IPS-20b (cell line): ENCODE measurements around the gene MICAL3.

Experiments
- H3K27ac ChIP-seq: one replicate; pipeline ENCODE4 v1.5.1; 2013; ENCODE audit warnings: low read length
- H3K27me3 ChIP-seq: 2 replicates; pipeline ENCODE4 v1.6.1; 2013; ENCODE audit warnings: mild to moderate bottlenecking, low read length, inconsistent platforms; ENCODE audit not compliant: insufficient read depth
- H3K36me3 ChIP-seq: 2 replicates; pipeline ENCODE4 v1.6.1; 2013; ENCODE audit warnings: low read depth, mild to moderate bottlenecking, inconsistent platforms, low read length, moderate library complexity; ENCODE audit not compliant: insufficient read depth
- H3K4me1 ChIP-seq: 2 replicates; pipeline ENCODE4 v1.6.1; 2013; ENCODE audit warnings: mild to moderate bottlenecking, control low read depth, inconsistent platforms, low read length, moderate library complexity; ENCODE audit not compliant: insufficient read depth
- H3K4me3 ChIP-seq: 2 replicates; pipeline ENCODE4 v1.5.1; 2013; ENCODE audit warnings: mild to moderate bottlenecking, low read length, inconsistent platforms
- H3K9ac ChIP-seq: 2 replicates; pipeline ENCODE4 v1.6.1; 2013; ENCODE audit warnings: low read depth, mild to moderate bottlenecking, inconsistent platforms, low read length, moderate library complexity
- H3K9me3 ChIP-seq: 2 replicates; pipeline ENCODE4 v1.6.1; 2013; ENCODE audit warnings: mild to moderate bottlenecking, low read depth, low read length, inconsistent platforms; ENCODE audit not compliant: insufficient read depth

MICAL3 gene

DNA sequence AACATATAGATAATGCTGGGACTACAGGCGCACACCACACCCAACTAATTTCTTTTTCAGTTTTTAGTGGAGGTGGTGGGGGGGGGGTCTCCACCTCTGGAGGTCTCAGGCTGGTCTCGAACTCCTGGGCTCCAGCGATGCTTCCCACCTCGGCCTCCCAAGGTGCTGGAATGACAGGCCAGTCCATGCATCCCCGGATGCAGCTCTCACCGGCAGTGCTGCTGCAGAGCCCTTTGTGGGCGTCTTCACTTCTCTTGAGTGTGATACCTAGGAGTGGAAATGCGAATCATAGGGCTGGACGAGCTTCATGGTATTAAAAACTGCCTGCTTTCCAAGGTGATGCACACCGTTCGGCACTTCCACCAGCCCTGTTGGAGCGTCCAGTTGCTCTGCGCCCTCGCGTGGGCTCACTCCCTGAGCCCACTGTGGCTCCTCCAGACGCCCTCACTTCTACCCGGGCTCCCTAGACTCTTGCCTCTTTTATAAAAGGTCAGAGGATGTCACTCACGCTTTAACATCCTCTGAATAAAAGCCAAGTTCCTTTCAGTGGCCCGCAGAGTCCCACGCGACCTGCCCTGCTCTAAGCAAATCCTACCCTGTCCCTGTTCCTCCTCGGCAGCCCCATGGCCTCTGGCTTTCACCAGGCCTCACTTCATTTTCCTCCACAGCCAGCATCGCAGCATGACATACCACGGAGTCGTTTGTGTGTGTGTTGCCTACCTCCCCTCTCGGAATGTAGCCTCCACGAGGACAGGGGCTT lies 249.3 kb downstream of the MICAL3 start:
- H3K9ac ChIP-seq, result peak overlapping the region; percentile 71; the same call in 1 of the 2 replicates
- H3K4me1 ChIP-seq, result no peaks in the 10 kb centered on the region; the same call in 1 of the 2 replicates
- H3K36me3 ChIP-seq, result no peaks in the 10 kb centered on the region; the same call in 1 of the 2 replicates
- H3K9me3 ChIP-seq, result no peaks in the 10 kb centered on the region
- no peak overlapping the region for H3K27ac ChIP-seq
- peaks cover 11% of the 10 kb centered on the region for H3K27me3 ChIP-seq
- peak overlapping the region; percentile 73; the same call in 1 of the 2 replicates for H3K4me3 ChIP-seq

DNA sequence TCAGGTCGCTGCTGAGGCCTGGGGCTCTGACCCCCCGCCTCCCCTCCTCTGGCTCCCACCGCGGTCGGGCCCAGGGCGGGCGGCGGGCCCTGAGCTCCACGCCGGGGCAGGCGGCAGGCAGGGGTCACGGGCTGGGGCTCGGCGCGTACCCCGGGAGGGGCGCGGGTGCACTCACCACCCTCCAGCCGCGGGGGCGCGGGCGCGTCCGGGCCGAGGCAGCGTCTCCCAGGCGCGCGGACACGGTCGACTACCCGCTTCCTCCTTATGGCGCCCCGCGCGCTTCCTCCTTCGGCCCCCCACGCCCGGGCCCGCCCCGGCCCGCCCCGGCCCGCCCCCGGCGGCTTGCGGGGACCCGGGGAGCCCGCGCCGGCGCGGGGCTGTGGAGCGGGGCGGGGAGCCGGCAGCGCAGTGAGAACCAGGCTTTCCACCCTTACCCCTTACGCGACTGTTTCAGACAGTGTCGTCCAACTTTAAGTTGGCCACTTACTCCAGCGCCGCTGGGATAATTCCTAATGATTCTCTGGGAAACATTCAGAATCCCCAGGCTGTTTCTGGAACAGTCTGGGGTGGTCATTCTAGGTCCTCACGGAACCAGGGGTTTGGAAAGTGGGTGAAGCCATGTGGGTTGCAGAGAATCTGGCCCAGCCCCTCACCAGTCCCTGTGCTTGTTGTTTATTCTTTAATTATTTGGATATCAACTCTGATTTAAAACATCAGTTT lies 250.0 kb downstream of the MICAL3 start, which contains the start of gene BID:
Gene BID (minus strand): TSS at position 264 of the 720 bp plus-strand sequence. CDS start 24,353 bp downstream, outside the sequence.
- Histone ChIP-seq H3K36me3 (no peaks in the 10 kb centered on the region; the same call in 1 of the 2 replicates), H3K9ac (peak within 1 kb of the TSS; percentile 76; the same call in 1 of the 2 replicates), H3K9me3 (no peaks in the 10 kb centered on the region), H3K4me1 (no peaks in the 10 kb centered on the region; the same call in 1 of the 2 replicates), H3K27ac (no peak within 1 kb of the TSS), H3K4me3 (peak within 1 kb of the TSS; percentile 73), H3K27me3 (peaks cover 11% of the 10 kb centered on the region)

DNA sequence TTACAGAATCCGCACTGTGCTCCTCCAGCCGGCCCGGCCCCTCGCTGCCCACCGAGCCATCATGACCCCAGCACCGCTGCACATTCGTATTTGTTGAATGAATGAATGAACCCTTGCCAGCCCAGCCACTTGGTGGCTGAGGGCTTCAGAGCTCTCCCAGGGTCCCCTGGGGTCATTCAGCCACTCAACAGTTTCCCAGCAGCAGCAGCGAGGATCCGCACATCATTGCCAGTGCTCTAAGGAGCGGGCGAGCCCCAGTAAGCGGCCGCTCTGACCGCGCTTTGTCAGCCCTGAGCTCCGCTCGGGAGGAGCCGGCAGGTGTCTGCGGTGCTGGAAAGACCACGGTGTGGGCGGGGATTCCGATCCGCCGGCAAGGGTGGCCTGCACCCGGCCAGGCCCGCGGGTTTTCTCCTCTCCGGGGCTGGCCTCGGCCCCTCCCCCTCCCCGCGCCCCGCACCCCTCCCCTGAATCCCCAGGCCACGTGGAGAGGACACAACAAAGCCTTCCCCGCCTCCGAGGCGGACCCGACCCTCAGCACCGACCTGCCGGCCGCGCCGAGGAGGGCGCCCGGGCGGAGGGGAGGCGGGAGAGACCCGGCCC lies 250.7 kb downstream of the MICAL3 start:
- H3K27ac ChIP-seq, result no peak overlapping the region
- peak overlapping the region; percentile 76; the same call in 1 of the 2 replicates for H3K9ac ChIP-seq
- H3K4me1 ChIP-seq, result no peaks in the 10 kb centered on the region; the same call in 1 of the 2 replicates
- no peaks in the 10 kb centered on the region; the same call in 1 of the 2 replicates for H3K36me3 ChIP-seq
- peak overlapping the region; percentile 72 for H3K4me3 ChIP-seq
- H3K27me3 ChIP-seq, result peaks cover 11% of the 10 kb centered on the region
- H3K9me3 ChIP-seq, result no peaks in the 10 kb centered on the region

DNA sequence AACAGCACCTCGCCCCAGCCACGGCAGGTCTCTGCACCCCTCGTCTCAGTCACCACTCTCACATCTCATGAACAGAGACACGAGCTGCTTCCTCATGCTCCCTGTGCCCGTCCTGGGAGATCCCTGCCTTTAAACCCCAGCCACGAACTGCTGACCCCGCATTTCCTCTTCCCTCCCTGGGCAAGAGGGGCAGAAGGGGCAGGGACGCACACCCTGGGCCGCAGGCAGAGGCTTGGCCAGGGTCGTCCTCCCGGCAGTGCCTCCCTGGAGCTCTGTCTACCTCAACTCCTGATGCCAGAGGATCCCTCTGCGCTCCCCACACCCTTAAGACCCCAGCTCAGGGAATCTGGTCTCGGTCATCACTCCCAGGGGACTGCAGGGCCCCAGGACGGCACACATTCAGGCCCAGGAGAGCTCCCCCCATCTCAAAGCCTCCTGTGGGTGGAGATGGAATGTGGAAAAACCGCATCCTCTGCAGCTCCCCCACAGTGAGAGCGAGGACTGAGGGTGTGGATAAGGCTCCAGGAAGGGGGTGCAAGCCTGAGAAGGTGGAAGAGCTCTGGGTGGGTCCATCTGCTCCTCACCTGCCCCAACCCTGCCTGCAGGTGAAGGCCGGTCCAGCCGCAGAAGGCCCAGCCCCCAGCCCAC lies 251.3 kb downstream of the MICAL3 start:
- no peak overlapping the region for H3K27ac ChIP-seq
- no peaks in the 10 kb centered on the region for H3K9me3 ChIP-seq
- peak overlapping the region; percentile 72 for H3K4me3 ChIP-seq
- peak overlapping the region; percentile 76 for H3K9ac ChIP-seq
- H3K4me1 ChIP-seq, result no peaks in the 10 kb centered on the region; the same call in 1 of the 2 replicates
- peaks cover 11% of the 10 kb centered on the region for H3K27me3 ChIP-seq
- H3K36me3 ChIP-seq, result no peaks in the 10 kb centered on the region; the same call in 1 of the 2 replicates

DNA sequence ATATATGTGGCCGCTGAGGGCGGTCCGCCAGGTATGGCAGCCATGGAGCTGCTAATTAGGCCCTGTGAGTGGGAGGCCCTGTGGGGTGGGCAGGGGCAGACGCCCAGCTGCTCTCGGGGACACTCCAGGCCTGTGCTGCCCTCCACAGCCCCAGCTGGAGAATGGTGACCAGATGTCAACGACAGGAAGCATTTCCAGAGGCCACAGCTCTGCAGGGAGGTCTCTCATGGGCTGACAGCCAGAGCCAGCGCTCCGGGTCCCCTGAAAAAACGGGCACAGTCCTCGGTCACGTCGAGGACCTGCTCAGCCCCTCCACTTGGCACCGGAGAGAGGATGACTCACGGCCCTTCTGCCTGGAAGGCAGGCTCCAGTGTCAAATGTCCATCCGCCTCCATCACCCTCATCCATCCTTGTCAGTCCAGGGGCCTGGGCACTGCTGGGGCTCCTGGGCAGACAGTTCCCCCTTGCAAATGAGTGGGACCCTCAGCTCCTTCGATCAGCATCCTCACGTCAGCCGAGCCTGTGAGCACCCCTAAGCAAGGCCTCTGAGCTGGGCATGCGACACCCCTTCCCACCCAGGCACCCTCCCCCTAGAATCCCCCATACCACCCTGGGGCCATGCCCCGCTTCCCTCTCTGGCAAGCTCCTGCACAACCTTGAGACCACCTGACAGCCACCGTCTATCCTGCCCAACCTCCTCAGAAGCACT lies 252.0 kb downstream of the MICAL3 start:
- Histone ChIP-seq H3K4me3 (peak overlapping the region; percentile 72), H3K27ac (no peak overlapping the region), H3K9me3 (no peaks in the 10 kb centered on the region), H3K27me3 (peaks cover 11% of the 10 kb centered on the region), H3K9ac (peak overlapping the region; percentile 76; the same call in 1 of the 2 replicates), H3K36me3 (no peaks in the 10 kb centered on the region; the same call in 1 of the 2 replicates), H3K4me1 (no peaks in the 10 kb centered on the region; the same call in 1 of the 2 replicates)

DNA sequence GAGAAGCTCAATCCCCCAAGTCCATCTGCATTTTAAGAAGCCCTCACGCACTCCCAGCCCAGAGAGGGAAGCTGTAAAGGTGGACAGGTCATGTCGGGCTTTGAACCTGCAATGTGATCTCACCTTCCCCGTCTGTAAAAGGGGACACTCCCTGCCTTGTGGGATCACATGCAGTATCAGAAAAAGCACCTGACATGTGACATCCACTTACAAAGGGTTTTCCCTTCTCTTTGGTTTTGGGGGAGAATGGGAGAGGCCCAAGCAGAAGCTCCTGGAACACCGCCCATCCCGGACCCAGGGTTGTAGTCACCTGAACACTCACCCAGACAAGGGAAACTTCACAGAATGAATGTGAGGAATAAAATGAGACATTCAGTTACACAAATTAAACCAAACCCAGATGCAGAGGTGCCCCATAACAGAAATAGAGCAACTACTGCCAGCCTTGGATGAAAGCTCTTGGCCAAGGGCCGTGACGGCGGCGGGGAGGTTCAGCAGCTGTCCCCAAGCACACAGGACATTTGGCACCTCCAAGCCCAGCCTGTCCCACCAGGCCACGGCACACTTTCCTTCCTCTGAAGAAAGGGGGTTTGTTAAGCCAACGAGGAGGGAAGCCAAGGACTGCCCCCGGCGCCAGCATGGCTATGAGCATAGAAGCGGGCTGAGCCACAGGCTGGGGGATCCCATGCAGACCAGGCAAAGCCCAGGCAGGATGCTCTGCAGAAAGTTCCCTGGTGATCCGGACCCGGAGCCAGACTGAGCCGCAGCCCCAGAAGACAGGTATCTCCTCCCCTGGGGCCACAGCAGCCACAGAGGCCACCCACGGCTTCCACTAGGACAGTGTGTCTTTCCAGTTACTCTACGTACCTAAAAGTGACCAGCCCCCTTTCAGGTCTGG lies 253.9 kb downstream of the MICAL3 start:
- H3K27me3 ChIP-seq, result peaks cover 6% of the 10 kb centered on the region
- no peaks in the 10 kb centered on the region; the same call in 1 of the 2 replicates for H3K36me3 ChIP-seq
- no peak overlapping the region for H3K4me3 ChIP-seq
- H3K9me3 ChIP-seq, result no peaks in the 10 kb centered on the region
- H3K27ac ChIP-seq, result no peak overlapping the region
- H3K4me1 ChIP-seq, result no peaks in the 10 kb centered on the region; the same call in 1 of the 2 replicates
- H3K9ac ChIP-seq, result no peak overlapping the region

DNA sequence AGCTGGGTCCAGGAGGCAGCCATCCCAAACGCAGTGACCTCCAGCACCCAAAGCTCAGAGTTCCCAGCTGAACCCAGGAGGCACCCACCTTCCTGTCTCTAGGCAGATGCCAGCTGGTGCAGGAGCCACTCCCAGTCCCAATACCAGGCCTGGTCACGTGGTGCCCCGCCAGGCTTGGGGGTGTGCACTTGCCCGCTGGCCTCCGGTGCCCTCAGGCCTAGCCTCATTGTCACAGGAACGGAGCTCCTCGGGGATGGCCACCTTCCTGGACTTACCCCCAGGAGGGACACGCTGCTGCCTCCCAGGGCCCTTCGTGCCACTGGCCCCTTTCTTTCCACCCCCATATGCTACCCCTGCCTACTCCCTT lies 254.7 kb downstream of the MICAL3 start:
- no peaks in the 10 kb centered on the region for H3K9me3 ChIP-seq
- no peaks in the 10 kb centered on the region; the same call in 1 of the 2 replicates for H3K36me3 ChIP-seq
- no peaks in the 10 kb centered on the region; the same call in 1 of the 2 replicates for H3K4me1 ChIP-seq
- H3K27ac ChIP-seq, result no peak overlapping the region
- H3K9ac ChIP-seq, result no peak overlapping the region
- H3K27me3 ChIP-seq, result no peaks in the 10 kb centered on the region; the same call in 1 of the 2 replicates
- H3K4me3 ChIP-seq, result no peak overlapping the region

DNA sequence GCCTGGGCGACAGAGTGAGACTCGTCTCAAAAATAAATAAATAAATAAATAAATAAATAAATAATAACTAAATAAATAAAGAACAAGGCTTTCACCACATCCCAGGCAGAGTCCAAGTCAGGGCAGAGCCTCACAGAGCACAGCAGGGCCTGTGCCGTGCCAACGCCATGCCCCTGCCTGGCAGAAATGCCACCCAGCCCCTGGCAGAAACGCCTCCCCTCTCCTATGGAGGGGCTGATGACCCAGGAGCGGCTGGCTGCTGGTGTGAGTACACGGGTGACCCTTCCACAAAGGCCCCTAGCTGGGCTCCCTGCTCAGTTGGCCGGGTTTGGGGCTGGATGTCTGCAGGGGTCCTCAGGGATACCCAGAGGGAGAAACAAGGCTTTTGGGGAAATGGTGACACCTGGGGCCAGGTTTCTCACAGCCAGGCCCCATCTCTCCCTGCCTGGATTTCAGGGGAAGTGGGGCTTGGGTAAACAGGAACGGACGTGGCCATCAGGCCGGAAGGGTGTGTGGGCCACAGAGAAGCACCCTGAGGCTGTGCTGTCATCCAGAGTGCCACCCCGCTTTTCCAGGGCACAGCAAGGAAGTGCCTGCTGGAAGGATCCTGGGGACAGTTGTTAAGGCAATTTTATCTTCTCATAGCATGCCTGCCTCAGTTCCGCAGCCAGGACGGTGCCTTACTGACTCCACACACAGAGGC lies 255.2 kb downstream of the MICAL3 start:
- Histone ChIP-seq H3K27ac (no peak overlapping the region), H3K4me1 (no peaks in the 10 kb centered on the region; the same call in 1 of the 2 replicates), H3K9me3 (no peaks in the 10 kb centered on the region), H3K36me3 (no peaks in the 10 kb centered on the region; the same call in 1 of the 2 replicates), H3K4me3 (no peak overlapping the region), H3K9ac (no peak overlapping the region), H3K27me3 (no peaks in the 10 kb centered on the region; the same call in 1 of the 2 replicates)

DNA sequence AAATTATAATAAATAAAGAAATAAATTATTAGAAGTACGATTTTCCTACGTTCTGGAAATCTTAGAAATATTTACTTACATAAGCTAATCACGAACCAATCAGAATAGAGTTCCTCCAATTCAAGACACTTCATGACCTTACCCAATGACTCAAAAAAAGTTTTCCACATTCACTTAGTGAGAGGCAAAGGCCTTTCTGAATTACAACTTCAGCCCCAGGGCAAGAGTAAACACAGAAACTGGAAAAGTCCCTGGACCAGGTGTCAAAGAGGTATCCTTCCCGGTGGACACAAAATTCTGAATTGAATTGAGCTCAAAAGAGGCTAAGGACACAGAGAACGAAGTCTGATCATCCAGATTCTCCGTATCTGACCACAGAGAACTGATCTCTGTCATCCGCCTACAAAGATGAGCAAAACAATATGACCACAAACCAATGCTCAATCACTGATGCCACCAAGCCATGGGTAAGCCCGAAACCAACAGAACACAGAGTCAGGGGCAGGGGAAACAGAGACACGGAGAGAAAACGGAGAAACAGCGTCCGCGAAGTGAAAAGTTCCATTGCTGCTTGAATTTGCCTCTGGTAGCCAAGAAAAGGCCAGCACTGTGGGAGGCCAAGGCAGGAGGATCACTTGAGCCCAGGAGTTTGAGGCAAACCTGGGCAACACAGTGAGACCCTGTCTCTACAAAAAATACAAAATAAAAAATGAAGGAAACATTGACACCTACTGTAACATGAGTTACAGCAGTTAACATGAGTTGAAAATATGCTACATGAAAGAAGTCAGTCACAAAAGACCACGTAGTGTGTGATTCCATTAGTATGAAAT lies 256.9 kb downstream of the MICAL3 start:
- no peaks in the 10 kb centered on the region; the same call in 1 of the 2 replicates for H3K36me3 ChIP-seq
- H3K4me1 ChIP-seq, result no peaks in the 10 kb centered on the region; the same call in 1 of the 2 replicates
- no peaks in the 10 kb centered on the region for H3K9me3 ChIP-seq
- no peak overlapping the region for H3K9ac ChIP-seq
- H3K27ac ChIP-seq, result no peak overlapping the region
- no peaks in the 10 kb centered on the region for H3K27me3 ChIP-seq
- H3K4me3 ChIP-seq, result no peak overlapping the region
